Body of pancreas (tissue), 4 donors: Measurements from ENCODE around the gene NDUFB11. TPM values are rescaled to one million over a fixed set of nuclear protein-coding genes. Genes with fewer than 3 reads are reported as not detected.
A peak's percentile ranks its signal among the peaks of the same experiment; 100 is the strongest.
"Not testable (repeated sequence)": the region's sequence is repeated elsewhere in the genome, so short reads cannot be mapped to it uniquely, and the experiment has no call there.

Experiments
- ATAC-seq: fragments of 150-250 bp; one replicate; pipeline ENCODE4 v1.9.1; 2016
- DNase-seq, 4 donors: peaks; one replicate each; pipeline ENCODE4 v3.0.0-alpha.2; 2019
- H3K27ac ChIP-seq, 4 donors: fragments of 200-600 bp; sonication (generic); 1 replicate in 3 of 4; 2 replicates in 1 of 4; pipeline versions ENCODE4 v1.5.1 to v1.6.1; 2016 to 2019; ENCODE audit warnings: mild to moderate bottlenecking in 1 of 4, mixed read lengths in 1 of 4, moderate library complexity in 1 of 4
- H3K27me3 ChIP-seq, 2 donors: fragments of 200-600 bp; sonication (generic); one replicate each; pipeline ENCODE4 v1.6.0; 2016; ENCODE audit warnings: mild to moderate bottlenecking in 1 of 2
- H3K36me3 ChIP-seq, 2 donors: fragments of 200-600 bp; sonication (generic); replicated peaks in 1 of 2; 2 replicates each; pipeline ENCODE4 v1.5.1; 2016; ENCODE audit warnings: low read depth in 2 of 2; ENCODE audit not compliant: insufficient read depth in 1 of 2
- H3K4me1 ChIP-seq: fragments of 200-600 bp; sonication (generic); one replicate; pipeline ENCODE4 v1.6.0; 2016
- H3K4me3 ChIP-seq, 2 donors: fragments of 200-600 bp; sonication (generic); 1 replicate in 1 of 2; 2 replicates in 1 of 2; pipeline ENCODE4 v1.5.1; 2016 to 2019
- H3K9me3 ChIP-seq, 3 donors: fragments of 200-600 bp; sonication (generic); 1 replicate in 2 of 3; 2 replicates in 1 of 3; pipeline ENCODE4 v1.5.1; 2016
- CTCF ChIP-seq, 7 experiments: fragments of 450-650 bp in 4 of 7; fragments of 200-600 bp in 3 of 7; sonication (generic) in 3 of 7; IDR thresholded peaks; one replicate each; pipeline ENCODE4 v1.5.1; 2016 to 2019; ENCODE audit warnings: antibody characterized with exemption in 7 of 7
- POLR2A ChIP-seq, 3 donors: fragments of 450-650 bp; IDR thresholded peaks; one replicate each; pipeline ENCODE4 v1.6.1; 2016; ENCODE audit warnings: antibody characterized with exemption in 3 of 3, mild to moderate bottlenecking in 2 of 3
- WGBS, 2 donors: methylation state at CpG; one replicate each; pipeline ENCODE4 v1.1.5; 2017; 5-methylcytosine and 5-hydroxymethylcytosine counted together
- intact Hi-C: fragments of 100-400 bp; cut with DNase I; formaldehyde crosslinking; loops from one replicate; pipeline ENCODE4 v1.15.1; 2023
- total RNA-seq, 2 donors: library from RNA; depleted of rRNA; stranded (reverse); fragments of >200 nt; gene quantifications; one replicate each; pipeline ENCODE4 v1.1.0, GENCODE V29; 2016

NDUFB11 gene
- total RNA-seq, 2 donors from 2014 or later, result 66.7 to 80.1 TPM

DNA sequence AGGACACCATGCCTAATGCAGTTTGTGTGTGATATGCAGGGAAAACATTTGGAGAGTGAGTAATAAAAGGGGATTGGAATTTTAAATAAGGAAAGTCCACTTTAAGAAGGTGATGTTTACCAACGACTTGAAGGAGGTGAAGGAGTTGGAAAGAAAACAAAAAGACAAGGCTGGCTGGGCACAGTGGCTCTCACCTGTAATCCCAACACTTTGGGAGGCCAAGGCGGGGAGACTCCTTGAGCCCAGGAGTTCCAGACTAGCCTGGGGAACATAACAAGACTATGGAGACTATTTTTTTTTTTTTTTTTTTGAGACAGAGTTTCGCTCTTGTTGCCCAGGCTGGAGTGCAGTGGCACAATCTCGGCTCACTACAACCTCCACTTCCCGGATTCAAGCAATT is 11.0 kb downstream of the NDUFB11 start:
- Histone ChIP-seq H3K4me3 (no peak overlapping the region), H3K27ac (no peak overlapping the region), H3K4me1 (peaks cover 1% of the 10 kb centered on the region), H3K27me3 (no peaks in the 10 kb centered on the region), H3K9me3 (no peaks in the 10 kb centered on the region), H3K36me3 (no peaks in the 10 kb centered on the region)
- ATAC-seq (no peak), DNase-seq (no peak)
- intact Hi-C loops, result no loop called here
- WGBS, 2 donors, result 76 to 78% methylated on average over 4 to 5 of the region's 5 CpGs
- no peak for TF ChIP-seq CTCF (IDR thresholded peaks at IDR 0.05)
- TF ChIP-seq POLR2A (IDR thresholded peaks at IDR 0.05), result no peak

GRCh38 chrX:47129899-47130358 is 14.6 kb downstream of the NDUFB11 start:
- H3K4me1 ChIP-seq, result peaks cover 4% of the 10 kb centered on the region
- no peak for ATAC-seq
- no peak for DNase-seq
- peak overlapping the region in 1 of 2 donors; percentile 36 for H3K4me3 ChIP-seq
- no peaks in the 10 kb centered on the region for H3K36me3 ChIP-seq
- TF ChIP-seq CTCF (IDR thresholded peaks at IDR 0.05) (no peak), POLR2A (IDR thresholded peaks at IDR 0.05) (no peak)
- 12 to 25% methylated on average over 10 to 11 of the region's 11 CpGs for WGBS, 2 donors
- intact Hi-C loops, result no loop called here
- H3K27ac ChIP-seq, result peak overlapping the region in 2 of 4 donors; percentile 76 to 84
- no peaks in the 10 kb centered on the region for H3K9me3 ChIP-seq
- no peaks in the 10 kb centered on the region for H3K27me3 ChIP-seq

GRCh38 chrX:47129157-47129898 is 15.2 kb downstream of the NDUFB11 start:
- H3K4me3 ChIP-seq, result peak overlapping the region; percentile 30 to 36
- H3K27me3 ChIP-seq, result no peaks in the 10 kb centered on the region
- H3K4me1 ChIP-seq, result peaks cover 4% of the 10 kb centered on the region
- DNase-seq, result peak; percentile 92 to 94 (median 93)
- peak overlapping the region; percentile 43 to 84 (median 70) for H3K27ac ChIP-seq
- no peaks in the 10 kb centered on the region for H3K36me3 ChIP-seq
- ATAC-seq, result peak; percentile 99
- intact Hi-C loops, result no loop called here
- WGBS, 2 donors, result 0% methylated on average over 19 to 31 of the region's 31 CpGs
- TF ChIP-seq POLR2A (IDR thresholded peaks at IDR 0.05) (peak in 2 of 3 donors; percentile 58), CTCF (IDR thresholded peaks at IDR 0.05) (no peak)
- no peaks in the 10 kb centered on the region for H3K9me3 ChIP-seq

DNA sequence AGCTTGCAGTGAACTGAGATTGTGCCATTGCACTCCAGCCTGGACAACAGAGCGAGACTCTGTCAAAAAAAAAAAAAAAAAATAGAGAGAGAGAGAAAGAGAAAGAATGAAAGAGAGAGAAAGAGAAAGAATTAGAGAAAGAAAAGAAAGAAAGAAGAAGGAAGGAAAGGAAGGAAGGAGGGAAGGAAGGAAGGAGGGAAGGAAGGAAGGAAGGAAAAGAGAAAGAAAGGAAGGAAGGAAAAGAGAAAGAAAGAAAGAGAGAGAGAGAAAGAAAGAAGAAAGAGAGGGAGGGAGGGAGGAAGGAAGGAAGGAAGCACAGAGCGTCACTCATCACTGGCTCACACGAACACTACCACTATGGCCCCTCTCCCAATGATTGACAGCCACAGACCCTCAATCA is 20.0 kb downstream of the NDUFB11 start:
- 100% methylated on average over 2 of the region's 3 CpGs; no CpG with 5 or more reads in 1 of the 2 donors for WGBS, 2 donors
- H3K4me1 ChIP-seq, H3K4me3 ChIP-seq, intact Hi-C loops, ATAC-seq, H3K36me3 ChIP-seq, DNase-seq, H3K9me3 ChIP-seq, H3K27me3 ChIP-seq, H3K27ac ChIP-seq: not testable (repeated sequence)

DNA sequence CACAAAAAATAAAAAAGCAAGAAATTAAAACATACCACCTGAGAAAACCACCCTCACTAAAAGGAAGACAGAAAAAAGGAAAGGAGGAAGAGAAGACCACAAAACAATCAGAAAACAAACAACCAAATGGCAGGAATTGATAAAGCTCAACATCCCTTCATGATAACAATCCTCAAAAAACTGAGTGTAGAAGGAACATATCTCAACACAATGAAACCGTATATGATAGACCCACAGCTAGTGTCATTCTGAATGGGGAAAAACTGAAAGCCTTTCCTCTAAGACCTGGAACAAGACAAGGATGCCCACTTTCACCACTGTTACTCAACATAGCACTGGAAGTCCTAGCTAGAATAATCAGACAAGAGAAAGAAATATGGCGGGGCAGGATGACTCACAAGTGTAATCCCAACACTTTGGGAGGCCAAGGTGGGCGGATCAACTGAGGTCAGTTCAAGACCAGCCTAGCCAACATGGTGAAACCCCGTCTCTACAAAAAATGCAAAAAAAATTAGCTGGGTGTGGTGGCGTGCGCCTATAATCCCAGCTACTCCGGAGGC is 27.9 kb downstream of the NDUFB11 start:
- H3K4me1 ChIP-seq, ATAC-seq, DNase-seq, H3K4me3 ChIP-seq, H3K36me3 ChIP-seq, intact Hi-C loops, H3K27ac ChIP-seq, H3K27me3 ChIP-seq, H3K9me3 ChIP-seq: not testable (repeated sequence)
- WGBS, 2 donors, result 92 to 96% methylated on average over 7 of the region's 7 CpGs
